AG04449 (cell line): ENCODE data around the gene UQCC2.

ENCODE experiments used
- CTCF ChIA-PET: fragments of 350-600 bp; formaldehyde crosslinking; extraction: SDS; loops from one replicate; lab custom pipeline; 2021; ENCODE audit warnings: antibody characterized with exemption; lab: Yijun Ruan, JAX
- POLR2A ChIA-PET: fragments of 400-600, 350-600 bp; formaldehyde crosslinking; extraction: SDS; loops from one replicate; lab custom pipeline; 2020; ENCODE audit warnings: antibody characterized with exemption, inconsistent platforms; lab: Yijun Ruan, JAX
- DNase-seq: peaks from one replicate; pipeline ENCODE4 v3.0.0-alpha.2; 2010; ENCODE audit warnings: low read depth, low spot score
- H3K4me3 ChIP-seq: 2 replicates; pipeline ENCODE4 v1.5.1; 2011; ENCODE audit warnings: low read depth, mild to moderate bottlenecking, control low read depth, low read length
- TF ChIP-seq, protein P1 (sequence below): IDR thresholded peaks from one replicate; pipeline ENCODE4 v1.5.1; 2011; ENCODE audit warnings: mild to moderate bottlenecking, moderate library complexity, low read length, control low read depth, inconsistent platforms; ENCODE audit not compliant: insufficient read depth; ENCODE audit errors: missing control alignments

Gene UQCC2

DNA sequence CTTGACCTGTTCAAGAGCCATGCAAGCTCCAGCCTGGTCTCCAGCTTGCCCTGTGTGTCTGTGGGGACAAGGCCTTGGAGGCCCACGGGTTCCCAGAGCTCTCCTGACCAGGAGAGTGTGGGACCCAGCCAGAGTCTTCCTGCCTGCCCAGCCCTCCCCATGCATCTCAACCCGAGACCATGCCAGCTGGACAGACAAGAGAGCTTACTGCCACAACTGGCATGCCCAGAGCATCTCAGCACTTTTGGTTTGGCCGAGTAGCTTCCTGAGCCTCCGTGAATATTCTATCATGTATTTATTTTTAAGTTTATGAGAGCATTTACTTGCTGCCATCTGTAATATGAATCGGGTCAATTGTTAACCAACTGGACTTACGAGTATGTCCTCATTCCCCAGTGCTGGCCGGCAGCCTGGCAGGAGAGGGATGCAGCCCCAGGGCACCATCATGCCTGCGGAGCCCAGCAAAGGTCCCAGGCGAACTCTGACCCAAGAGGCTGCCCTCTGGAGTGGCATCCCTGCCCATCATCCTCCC, 20.3 kb upstream of the UQCC2 start:
- H3K4me3 ChIP-seq: no peak overlapping the region
- no peak for DNase-seq
- TF ChIP-seq, protein P1, sequence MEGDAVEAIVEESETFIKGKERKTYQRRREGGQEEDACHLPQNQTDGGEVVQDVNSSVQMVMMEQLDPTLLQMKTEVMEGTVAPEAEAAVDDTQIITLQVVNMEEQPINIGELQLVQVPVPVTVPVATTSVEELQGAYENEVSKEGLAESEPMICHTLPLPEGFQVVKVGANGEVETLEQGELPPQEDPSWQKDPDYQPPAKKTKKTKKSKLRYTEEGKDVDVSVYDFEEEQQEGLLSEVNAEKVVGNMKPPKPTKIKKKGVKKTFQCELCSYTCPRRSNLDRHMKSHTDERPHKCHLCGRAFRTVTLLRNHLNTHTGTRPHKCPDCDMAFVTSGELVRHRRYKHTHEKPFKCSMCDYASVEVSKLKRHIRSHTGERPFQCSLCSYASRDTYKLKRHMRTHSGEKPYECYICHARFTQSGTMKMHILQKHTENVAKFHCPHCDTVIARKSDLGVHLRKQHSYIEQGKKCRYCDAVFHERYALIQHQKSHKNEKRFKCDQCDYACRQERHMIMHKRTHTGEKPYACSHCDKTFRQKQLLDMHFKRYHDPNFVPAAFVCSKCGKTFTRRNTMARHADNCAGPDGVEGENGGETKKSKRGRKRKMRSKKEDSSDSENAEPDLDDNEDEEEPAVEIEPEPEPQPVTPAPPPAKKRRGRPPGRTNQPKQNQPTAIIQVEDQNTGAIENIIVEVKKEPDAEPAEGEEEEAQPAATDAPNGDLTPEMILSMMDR: no peak
- CTCF ChIA-PET: interaction anchor here (0.8 to 12.0 kb wide), 6 partner anchors 10 to 432 kb away, joined by 3 to 104 read pairs (median 4); no protein-coding TSS in a partner anchor
- POLR2A ChIA-PET: no interaction called here

DNA sequence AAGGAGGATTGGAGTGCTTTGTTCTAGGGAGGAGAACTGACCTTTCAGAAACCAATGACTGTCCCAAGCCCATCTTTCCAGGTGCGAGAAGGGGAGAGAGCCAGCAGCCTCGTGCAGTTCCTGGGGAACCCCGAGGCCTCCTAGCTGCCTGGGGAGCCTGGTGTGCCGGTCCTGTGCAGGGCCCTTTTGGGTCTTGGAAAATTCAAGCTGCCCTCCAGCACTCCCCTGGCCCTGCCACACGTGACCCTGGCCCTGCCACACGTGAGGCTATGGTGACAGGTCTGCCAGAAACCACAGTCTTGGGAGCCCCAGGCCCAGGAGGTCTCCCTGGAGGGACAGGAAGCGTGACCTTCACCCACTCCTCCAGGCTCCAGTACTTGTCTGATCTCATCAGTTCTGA, 19.5 kb upstream of the UQCC2 start:
- H3K4me3 ChIP-seq: no peak overlapping the region
- ChIA-PET POLR2A (no interaction called here), CTCF (interaction anchor here (1.3 to 12.0 kb wide), 3 partner anchors 12 to 424 kb away, joined by 3 to 104 read pairs (median 5); no protein-coding TSS in a partner anchor)
- no peak for DNase-seq
- TF ChIP-seq, protein P1: no peak

DNA sequence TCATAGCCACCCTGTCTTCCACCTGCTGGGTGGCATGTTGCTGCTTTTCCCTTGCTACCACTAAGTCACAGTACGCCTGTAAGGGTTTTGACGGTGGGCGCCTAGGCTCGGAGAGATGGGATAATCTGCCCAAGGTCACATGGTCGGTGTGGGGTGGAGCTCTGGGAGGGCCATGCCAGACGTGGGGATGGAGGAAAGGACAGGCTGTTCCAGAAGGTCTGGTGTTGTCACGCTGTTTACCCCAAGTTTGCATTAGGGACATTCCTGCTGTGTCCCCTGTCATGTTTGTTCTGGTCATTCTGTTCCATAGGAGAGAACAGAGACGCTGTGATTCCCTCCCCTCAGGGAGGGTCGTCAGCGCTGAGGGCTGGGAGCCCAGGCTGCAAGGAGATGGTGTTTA, 19.1 kb upstream of the UQCC2 start:
- H3K4me3 ChIP-seq: no peak overlapping the region
- DNase-seq: no peak
- TF ChIP-seq, protein P1: no peak
- ChIA-PET POLR2A (no interaction called here), CTCF (interaction anchor here (1.2 to 12.0 kb wide), 2 partner anchors 13 to 19 kb away, joined by 3 to 104 read pairs; partner anchors contain the start of gene UQCC2)

DNA sequence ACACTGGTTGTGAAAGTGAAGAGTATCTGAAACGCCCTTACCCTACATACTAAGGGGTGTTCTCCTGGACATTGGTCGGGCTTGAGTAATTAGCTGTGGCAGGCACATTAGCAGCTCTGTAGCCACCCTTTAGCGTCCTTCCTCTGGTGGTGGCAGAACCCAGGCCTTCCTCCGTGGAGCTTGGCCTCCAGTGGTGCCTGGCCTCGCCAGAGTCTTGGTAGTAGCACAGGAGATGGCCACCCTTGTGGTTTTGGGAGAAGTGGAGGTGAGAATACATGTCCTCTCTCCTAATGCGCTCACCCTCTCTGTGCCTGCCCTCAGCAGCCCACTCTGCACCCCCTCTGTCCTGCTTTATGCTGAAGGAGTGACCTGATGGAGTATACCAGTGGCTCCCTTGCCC, 17.6 kb upstream of the UQCC2 start:
- ChIA-PET CTCF (interaction anchor here (12.0 kb wide), 1 partner anchor 14 kb away, joined by 104 read pairs; no protein-coding TSS in a partner anchor), POLR2A (no interaction called here)
- TF ChIP-seq, protein P1: no peak
- DNase-seq: no peak
- H3K4me3 ChIP-seq: no peak overlapping the region

DNA sequence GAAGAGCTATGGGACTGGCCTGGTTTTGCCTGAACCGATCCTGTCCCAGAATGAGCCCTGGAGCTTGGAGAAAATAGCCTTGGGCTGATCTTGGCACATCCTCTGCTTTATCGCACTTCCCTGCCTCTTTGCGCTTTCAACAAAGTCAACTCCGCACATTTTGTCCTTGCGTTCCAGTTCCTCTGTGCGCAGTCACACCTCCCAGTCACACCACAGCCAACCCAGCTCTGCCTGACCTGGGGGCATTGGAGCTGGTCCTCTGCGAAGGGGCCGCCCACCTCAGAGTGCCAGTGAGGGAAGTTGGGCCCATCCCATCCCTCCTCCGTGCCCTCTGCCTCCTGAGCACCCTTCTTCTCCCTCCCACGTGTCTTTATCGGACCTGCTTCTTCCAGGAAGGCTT, 16.9 kb upstream of the UQCC2 start:
- ChIA-PET POLR2A (no interaction called here), CTCF (interaction anchor here (0.8 to 12.0 kb wide), 4 partner anchors 11 to 28 kb away, joined by 3 to 104 read pairs (median 4); partner anchors contain the start of gene UQCC2)
- H3K4me3 ChIP-seq: no peak overlapping the region
- TF ChIP-seq, protein P1: no peak
- no peak for DNase-seq

DNA sequence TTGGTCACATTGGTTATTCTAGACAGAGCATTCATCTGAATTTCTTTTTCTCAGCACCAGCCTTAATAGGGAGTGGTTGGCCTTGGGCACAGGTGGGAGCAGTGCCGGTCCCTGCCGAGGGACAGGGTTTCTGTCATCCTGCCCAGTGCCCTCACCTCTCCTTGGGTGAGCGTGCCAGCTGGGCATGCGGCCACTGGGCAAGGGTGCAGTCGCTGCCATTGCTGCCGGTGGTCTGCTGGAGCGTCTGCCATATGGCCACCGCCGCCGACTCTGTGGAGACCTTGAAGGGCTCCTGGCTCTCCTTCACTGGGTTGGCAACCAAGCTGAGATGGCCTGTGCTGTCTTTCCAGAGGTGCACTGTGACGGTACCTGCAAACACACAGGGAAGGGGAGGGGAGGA, 16.4 kb upstream of the UQCC2 start:
- TF ChIP-seq, protein P1: no peak
- ChIA-PET CTCF (interaction anchor here (0.8 to 12.0 kb wide), 5 partner anchors 11 to 427 kb away, joined by 3 to 104 read pairs (median 4); partner anchors contain the start of gene UQCC2), POLR2A (no interaction called here)
- no peak overlapping the region for H3K4me3 ChIP-seq
- DNase-seq: no peak
